Nephron progenitor cell (in vitro differentiated cells): ENCODE measurements around the gene CLCN5.

Experiments used
- DNase-seq: peaks from one replicate; pipeline ENCODE4 v3.0.0; 2021
- H3K27ac Mint-ChIP-seq: 2 replicates; pipeline ENCODE4 v1.8.0; 2021; ENCODE audit warnings: mild to moderate bottlenecking, moderate library complexity, mixed read lengths
- H3K27me3 Mint-ChIP-seq: 2 replicates; pipeline ENCODE4 v1.8.0; 2021; ENCODE audit warnings: mild to moderate bottlenecking, low read depth, mixed read lengths; ENCODE audit not compliant: poor library complexity
- H3K36me3 Mint-ChIP-seq: 2 replicates; pipeline ENCODE4 v1.8.0; 2021; ENCODE audit warnings: low read depth, mixed read lengths
- H3K4me1 Mint-ChIP-seq: 2 replicates; pipeline ENCODE4 v1.8.0; 2021; ENCODE audit warnings: mixed read lengths
- H3K4me3 Mint-ChIP-seq: 2 replicates; pipeline ENCODE4 v1.8.0; 2021; ENCODE audit warnings: mild to moderate bottlenecking, moderate library complexity, mixed read lengths
- H3K9me3 Mint-ChIP-seq: 2 replicates; pipeline ENCODE4 v1.8.0; 2021; ENCODE audit warnings: mild to moderate bottlenecking, moderate library complexity, mixed read lengths
- TF ChIP-seq, protein P1 (sequence below): fragments of 200-600 bp; sonication (generic); IDR thresholded peaks from 2 replicates; pipeline ENCODE4 v1.5.0; 2021; ENCODE audit warnings: antibody characterized with exemption

The CLCN5 gene

DNA sequence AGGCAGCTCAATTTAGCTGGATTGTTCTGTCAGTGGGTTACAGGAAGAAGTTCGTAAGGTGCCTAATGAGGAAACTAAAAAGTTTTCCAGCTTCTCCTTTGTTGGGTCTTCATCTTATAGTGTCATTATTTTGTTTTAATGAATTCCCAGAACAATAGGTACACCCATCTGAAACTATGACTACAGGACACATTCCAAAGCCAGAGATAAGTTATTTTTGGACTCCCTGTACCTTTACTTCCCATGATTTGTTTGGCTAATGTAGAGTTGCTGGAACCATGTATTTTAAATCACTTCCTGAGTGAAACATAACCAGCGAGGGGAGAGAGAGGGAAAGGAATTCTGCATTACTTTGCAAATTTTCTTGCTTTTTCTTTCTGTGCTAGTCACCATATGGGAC, 114.0 kb downstream of the CLCN5 start:
- Mint-ChIP-seq H3K36me3 (no peaks in the 10 kb centered on the region), H3K4me1 (peaks cover 12% of the 10 kb centered on the region), H3K9me3 (peaks cover 37% of the 10 kb centered on the region), H3K27me3 (peaks cover 5% of the 10 kb centered on the region), H3K27ac (no peak overlapping the region), H3K4me3 (no peak overlapping the region)
- TF ChIP-seq, protein P1, sequence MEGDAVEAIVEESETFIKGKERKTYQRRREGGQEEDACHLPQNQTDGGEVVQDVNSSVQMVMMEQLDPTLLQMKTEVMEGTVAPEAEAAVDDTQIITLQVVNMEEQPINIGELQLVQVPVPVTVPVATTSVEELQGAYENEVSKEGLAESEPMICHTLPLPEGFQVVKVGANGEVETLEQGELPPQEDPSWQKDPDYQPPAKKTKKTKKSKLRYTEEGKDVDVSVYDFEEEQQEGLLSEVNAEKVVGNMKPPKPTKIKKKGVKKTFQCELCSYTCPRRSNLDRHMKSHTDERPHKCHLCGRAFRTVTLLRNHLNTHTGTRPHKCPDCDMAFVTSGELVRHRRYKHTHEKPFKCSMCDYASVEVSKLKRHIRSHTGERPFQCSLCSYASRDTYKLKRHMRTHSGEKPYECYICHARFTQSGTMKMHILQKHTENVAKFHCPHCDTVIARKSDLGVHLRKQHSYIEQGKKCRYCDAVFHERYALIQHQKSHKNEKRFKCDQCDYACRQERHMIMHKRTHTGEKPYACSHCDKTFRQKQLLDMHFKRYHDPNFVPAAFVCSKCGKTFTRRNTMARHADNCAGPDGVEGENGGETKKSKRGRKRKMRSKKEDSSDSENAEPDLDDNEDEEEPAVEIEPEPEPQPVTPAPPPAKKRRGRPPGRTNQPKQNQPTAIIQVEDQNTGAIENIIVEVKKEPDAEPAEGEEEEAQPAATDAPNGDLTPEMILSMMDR = no peak
- no peak for DNase-seq

DNA sequence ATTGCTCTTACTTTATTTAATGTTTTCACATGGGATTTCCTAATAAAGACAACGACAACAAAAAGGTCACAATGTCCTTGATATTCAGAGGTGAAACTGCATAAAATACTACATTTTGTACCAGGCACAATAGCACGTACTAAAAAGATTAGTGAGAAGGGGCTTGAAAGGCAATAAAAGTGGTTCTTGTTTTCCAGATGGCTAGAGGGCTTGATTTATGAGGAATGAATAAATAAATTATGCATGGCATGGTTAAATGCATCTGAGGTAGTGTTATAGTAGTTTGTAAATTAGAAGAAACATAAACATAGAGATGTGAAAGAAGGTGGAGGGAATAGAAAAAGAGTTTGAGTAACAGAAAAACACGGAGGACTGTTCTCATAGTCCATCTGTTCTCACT, 123.4 kb downstream of the CLCN5 start:
- TF ChIP-seq, protein P1 = no peak
- peaks cover 11% of the 10 kb centered on the region for H3K4me1 Mint-ChIP-seq
- H3K27me3 Mint-ChIP-seq = no peaks in the 10 kb centered on the region

DNA sequence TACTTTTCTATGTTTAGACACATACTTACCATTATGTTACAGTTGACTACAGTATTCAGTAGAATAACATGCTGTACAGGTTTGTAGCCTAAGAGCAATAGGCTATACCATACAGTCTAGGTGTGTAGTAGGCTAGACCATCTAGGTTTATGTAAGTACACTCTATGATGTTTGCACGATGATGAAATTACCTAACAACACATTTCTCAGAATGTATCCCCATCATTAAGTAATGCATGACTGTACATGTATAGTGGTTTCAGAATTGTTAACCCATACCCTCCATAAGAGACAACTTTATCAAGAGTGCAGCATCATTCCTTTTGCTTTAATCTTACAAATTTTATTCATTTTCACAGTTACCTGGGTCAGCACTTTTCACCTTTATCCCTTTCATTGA, 126.8 kb downstream of the CLCN5 start:
- no peak overlapping the region for H3K4me3 Mint-ChIP-seq
- peaks cover 11% of the 10 kb centered on the region for H3K4me1 Mint-ChIP-seq
- H3K27me3 Mint-ChIP-seq = no peaks in the 10 kb centered on the region
- DNase-seq = no peak
- TF ChIP-seq, protein P1 = no peak
- no peak overlapping the region for H3K27ac Mint-ChIP-seq
- peaks cover 4% of the 10 kb centered on the region for H3K36me3 Mint-ChIP-seq
- H3K9me3 Mint-ChIP-seq = peaks cover 38% of the 10 kb centered on the region

More for the DNA sequence above, 123.4 kb downstream of the CLCN5 start:
- Mint-ChIP-seq H3K4me3 (no peak overlapping the region), H3K27ac (no peak overlapping the region), H3K36me3 (no peaks in the 10 kb centered on the region), H3K9me3 (peaks cover 29% of the 10 kb centered on the region)
- DNase-seq = no peak

DNA sequence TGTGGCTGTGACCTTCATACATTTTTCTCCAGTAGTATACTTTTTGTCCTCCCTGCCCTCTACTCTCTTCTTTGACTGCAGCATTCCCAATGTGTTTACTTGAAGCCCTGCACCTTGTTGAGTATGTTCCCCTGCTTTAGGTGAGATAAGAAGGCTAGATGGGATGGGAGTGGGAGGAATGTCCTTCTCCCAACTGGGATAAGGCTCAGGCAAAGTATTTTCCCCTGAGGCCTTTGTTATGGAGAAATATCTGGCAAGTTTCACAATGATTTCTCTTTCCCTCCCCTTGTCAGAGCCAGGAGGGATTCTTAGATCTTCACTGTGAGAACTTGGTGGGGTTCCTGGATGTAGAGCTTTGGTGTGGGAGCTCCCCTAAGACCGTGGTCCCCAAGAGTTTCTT, 131.8 kb downstream of the CLCN5 start:
- no peak for DNase-seq
- Mint-ChIP-seq H3K27ac (no peak overlapping the region), H3K27me3 (no peaks in the 10 kb centered on the region), H3K4me1 (no peaks in the 10 kb centered on the region), H3K9me3 (peaks cover 32% of the 10 kb centered on the region), H3K36me3 (peaks cover 4% of the 10 kb centered on the region), H3K4me3 (no peak overlapping the region)
- TF ChIP-seq, protein P1 = no peak

DNA sequence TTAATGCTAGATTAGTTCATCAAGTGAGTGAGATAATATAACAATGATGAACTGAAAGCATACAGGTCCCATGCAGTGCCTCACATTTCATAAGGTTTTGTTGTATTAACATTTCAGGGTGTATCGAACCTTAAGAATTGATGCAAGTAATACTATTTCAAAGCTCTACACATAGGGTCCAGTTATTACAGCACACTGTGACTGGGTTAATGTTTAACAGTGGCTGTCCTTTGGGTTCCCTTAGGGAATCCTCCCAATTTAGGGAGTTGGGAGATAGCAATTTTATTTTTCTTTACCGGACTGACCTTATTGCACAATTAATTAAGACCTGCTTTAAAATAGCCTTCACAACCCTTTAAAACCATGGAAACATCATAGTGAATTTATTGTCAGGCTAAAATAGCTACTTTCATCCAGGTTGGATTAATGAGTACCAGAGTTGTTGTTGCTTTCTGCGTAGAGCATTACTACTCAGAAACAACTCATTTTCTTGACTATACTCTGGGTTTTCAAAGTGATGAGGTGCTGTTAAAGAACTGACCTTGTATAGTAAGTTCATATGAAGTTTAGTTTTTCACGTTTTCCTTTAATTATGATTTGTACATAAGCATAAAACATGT, 144.0 kb downstream of the CLCN5 start:
- no peak overlapping the region for H3K27ac Mint-ChIP-seq
- no peak overlapping the region for H3K4me3 Mint-ChIP-seq
- peaks cover 12% of the 10 kb centered on the region for H3K36me3 Mint-ChIP-seq
- H3K4me1 Mint-ChIP-seq = peaks cover 24% of the 10 kb centered on the region
- no peaks in the 10 kb centered on the region for H3K9me3 Mint-ChIP-seq
- no peak for DNase-seq
- H3K27me3 Mint-ChIP-seq = no peaks in the 10 kb centered on the region
- TF ChIP-seq, protein P1 = no peak
